GM18502 (cell line): ENCODE measurements around the gene ARID4B.
"Not testable (repeated sequence)": the region's sequence is repeated elsewhere in the genome, so short reads cannot be mapped to it uniquely, and the experiment has no call there.

Experiments used
- ATAC-seq: cut with Tn5 transposase; IDR thresholded peaks from one replicate; pipeline ENCODE4 v1.9.1; 2021; ENCODE audit warnings: mild to moderate bottlenecking; ENCODE audit not compliant: unreplicated experiment, poor library complexity

Gene ARID4B

DNA sequence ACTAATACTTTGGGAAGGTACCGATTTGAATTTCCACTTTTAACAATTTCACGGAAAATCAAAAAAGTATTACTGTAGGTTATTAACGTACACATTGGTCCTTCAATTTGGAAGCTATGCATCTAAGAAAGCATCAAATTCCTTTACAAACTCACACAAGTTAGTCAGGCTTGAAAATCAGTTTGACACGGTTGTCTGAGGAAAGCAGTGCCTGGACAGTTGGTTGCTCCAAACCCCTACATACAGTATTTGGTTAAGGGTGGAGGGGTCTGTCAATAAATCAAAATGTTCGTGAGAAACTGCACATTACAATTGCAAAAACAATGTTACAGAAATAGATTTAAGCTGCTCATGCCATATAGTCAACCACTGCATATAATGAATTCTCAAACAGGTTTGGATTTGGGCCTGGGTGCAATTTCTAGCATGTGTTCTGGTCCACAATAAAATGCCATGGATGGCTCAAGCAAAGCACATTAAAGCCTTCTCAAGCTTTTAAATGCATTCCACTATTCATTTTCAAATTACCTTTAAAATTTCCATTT, 147.0 kb downstream of the ARID4B start:
- no peak for ATAC-seq

DNA sequence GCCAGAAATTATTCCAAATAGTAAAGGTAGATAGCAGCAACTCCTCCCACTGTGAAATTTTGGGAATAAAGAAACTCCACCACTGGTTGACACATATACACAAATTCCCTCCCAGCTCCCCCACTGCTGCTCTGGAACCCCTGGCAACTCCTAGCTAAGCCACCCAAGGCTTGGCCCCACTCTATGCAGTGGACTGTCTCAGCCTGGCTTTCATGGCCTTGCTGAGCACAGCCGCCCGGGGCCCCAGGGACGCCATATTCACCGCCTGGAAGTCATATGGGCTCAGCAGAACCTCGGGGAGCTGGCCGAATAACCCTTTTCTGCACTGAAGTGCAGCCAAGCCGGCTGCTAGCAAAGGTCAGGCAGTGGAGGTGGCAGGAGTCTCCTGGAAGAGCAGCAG, 151.5 kb downstream of the ARID4B start:
- no peak for ATAC-seq

DNA sequence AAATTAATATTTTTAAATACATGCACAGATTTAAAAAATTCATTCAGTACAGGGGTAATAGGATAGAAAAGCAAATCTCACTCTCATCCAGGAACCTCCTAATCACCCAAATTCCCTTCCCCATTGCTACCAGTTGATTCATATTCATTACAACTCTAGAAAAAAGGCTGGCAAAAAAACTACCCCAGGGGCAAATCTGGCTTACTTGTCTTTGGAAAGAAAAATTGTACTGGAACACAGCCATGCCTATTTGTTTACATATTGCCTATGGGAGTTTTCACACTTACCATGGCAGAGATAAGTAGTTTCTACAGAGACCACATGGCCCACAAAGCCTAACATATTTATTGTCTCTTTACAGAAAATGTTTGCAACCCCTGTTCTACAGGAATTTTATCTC, 158.0 kb downstream of the ARID4B start:
- ATAC-seq = no peak

DNA sequence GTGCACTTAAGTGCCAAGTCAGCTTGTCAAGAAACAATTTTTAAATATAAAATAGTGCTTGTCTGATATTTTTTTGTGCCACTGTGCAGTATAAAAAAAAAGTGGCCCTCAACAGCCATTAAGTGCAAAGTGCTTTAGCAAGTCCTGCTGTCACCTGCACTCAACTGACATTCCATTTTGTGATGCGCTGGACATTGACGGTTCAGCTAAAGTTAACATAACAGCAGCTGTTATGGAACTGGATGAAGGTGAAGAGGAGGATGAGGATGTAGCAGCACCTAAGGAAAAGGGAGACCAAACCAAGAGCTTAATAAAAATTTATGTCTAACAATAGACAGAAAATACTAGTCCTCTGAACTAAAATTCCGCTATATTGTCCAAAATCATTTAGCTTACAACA, 159.6 kb downstream of the ARID4B start:
- ATAC-seq = no peak

DNA sequence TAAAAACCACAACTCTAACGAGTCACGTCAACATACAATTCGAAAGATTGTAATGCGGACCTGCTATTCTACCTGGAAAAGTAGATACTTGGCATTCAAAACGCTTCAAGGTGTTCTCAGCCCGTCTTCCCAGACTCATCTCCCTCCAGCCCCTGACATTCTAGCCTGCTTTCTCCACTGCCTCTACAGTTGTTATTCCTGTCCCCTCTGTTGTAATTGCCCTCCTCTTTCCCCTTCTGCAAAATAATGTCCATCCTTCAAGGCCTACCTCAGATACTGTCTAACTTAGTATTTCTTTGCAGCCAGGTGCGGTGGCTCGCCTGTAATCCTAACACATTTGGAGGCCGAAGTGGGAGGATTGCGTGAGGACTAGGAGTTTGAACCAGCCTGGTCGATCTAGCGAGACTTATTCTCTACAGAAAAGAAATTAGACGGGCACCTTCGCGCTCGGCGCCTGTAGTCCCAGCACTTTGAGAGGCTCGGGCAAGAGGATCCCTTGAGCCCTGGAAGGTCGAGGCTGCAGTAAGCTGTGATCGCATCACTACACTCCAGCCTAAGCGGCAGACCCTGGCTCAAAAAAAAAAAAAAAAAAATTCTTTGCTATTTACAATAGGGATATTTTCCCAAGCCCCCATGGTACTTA, 166.2 kb downstream of the ARID4B start:
- ATAC-seq = peak; percentile 2

DNA sequence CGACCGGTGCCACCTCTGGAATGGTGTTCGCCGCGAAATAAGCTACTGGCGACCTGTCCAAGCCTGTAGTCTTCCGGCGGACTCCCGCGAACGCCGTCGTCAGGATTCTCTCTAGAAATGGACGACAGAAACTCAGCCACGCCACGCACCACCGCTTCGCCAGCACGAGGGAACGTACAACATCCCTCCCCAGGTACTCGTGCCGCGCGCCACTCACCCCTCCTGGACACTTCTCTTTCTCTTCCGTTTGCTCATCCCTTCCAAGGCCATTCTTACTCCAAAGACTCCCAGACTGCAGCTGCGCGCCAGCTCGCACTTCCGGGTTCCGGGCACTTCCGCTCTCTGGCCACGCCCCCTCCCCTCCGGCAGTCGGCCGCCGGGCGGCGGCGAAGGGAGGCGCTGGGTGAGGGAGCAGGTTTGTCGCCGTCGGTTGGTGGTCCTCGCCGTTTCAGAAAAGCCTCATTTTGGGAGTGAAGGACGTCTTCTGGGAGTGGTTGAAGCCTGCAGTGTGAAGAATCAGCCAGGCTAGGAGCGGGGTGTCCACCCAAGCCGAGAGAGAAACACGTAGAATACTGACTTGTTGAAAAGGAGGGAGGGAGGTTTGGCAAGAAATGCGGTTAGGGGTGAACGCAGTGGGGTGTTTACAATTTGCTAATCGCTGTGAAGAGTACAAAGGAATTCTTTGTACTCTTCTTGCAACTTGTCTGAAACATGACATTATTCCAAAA, 166.9 kb downstream of the ARID4B start, which contains the start of gene RBM34:
Gene RBM34 (minus strand): TSS at position 294 of the 728 bp plus-strand sequence. CDS start 24 bp downstream, at position 270.
- peak; percentile 95 for ATAC-seq

DNA sequence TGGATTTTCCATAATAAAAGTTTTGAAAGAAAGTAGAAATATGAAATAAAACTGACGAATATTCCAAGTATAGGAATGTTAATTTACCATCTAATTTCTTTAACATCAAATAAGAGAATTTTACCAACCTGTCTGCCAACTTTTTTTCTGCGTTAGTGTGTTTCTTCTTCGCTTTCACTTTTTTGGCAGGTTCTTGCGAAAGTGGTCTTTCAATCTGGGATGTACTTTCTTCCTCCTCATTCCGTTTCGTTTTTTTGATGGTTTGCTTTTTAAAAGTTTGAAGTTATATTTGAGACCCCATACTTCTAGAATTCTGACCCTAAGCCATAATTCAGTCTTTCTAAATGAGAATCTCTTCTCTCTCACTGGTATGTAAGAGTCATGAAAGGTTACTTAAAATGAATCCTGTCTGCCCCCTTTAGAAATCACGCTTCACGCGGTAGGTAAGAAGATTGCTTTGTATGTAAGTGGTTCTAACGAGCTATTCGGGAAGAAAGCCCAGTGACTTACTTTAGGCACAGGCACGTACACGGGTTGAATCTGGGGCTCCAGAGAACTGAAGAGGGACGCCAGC, 167.5 kb downstream of the ARID4B start:
- peak; percentile 40 for ATAC-seq

DNA sequence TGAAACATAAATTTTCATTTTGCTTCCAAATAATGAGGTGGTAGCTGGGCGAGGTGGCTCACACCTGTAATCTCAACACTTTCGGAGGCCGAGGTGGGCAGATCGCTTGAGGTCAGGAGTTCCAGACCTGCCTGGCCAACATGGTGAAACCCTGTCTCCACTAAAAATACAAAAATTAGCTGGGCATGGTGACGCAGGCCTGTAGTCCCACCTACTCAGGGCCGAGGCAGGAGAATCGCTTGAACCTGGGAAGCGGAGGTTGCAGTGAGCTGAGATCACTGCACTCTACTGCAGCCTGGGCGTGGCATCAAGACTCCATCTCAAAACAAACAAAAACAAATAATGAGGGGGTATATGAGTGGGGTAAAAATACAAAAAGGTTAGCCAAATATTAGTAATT, 168.0 kb downstream of the ARID4B start:
- not testable (repeated sequence) for ATAC-seq

DNA sequence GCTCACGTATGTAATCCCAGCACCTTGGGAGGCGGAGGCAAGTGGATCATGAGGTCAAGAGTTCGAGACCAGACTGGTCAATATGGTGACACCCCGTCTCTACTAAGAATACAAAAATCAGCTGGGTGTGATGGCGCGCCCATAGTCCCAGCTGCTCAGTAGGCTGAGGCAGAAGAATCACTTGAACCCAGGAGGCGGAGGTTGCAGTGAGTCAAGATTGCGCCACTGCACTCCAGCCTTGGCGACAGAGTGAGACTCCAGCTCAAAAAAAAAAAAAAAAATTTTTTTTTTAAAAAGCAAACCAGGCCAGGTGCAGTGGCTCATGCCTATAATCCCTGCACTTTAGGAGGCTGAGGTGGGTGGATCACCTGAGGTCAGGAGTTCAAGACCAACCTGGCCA, 168.7 kb downstream of the ARID4B start:
- ATAC-seq = not testable (repeated sequence)

DNA sequence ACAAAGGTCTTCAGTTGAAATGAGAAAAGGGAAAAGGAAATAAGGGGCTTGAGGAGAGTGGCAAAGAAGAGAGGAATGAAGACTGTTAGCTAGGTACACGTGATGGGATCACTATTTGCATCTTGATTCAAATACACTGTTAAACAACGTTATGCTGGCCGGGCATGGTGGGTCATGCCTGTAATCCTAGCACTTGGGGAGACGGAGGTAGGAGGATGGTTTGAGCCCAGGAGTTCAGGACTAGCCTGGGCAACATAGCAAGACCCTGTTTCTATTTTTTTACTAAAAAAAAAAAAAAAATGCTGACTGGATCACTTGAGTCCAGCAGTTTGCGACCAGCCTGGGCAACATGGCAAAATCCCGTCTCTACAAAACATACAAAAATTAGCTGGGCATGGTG, 169.3 kb downstream of the ARID4B start:
- no peak for ATAC-seq

DNA sequence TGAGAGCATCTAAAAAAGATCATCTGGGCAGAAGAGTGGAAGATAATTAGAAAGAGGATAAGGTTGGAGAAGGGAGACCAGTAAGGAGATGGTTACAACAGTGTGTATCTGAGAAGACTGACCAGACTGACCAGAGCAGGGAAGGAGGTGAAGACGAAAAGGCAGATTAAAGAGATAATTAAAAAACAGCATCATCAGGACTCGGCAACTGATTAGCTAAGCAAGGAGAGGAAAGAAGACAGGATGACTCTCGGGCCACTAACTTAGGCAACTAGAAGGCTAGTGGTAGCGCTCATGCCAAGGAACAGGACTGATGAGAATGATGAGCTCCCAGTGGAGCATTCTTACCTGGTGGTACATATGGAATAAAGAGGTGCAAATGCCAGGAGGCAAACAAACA, 170.8 kb downstream of the ARID4B start:
- no peak for ATAC-seq

DNA sequence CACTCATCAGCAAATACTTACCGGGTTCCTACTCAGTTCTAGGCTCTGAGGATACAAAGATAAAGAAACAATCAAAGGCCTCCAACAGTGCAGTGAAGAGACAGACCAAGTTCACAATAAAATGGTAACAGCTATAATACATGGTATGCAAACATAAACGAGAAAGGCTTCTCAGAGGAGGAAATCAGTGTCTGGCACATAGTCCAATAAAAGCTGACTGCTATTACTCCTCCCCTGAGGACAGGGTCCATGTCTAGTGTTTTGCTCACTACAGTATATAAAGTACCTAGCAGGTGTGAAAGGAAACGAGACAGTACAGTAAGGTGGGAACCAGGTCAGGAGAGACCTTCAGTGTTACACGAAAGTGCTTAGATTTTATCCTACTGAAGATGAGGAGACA, 171.2 kb downstream of the ARID4B start:
- no peak for ATAC-seq

DNA sequence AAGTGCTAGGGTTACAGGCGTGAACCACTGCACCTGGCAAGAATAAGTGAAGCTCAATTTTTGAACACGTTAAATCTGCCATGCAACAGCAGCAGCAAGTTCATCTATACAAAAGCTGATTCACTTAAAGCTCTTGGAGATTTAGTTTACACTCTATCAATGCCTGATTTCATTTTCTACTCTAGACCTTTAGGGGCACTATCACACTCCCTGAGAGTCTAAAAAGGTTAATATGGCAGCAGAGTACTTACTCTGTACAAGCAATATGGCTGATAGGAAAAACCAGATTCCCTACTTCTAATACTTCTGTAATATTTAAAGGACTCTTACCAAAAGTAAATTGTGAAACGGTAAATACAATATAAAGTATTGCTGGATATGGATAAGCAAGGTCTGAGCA, 171.7 kb downstream of the ARID4B start:
- no peak for ATAC-seq

DNA sequence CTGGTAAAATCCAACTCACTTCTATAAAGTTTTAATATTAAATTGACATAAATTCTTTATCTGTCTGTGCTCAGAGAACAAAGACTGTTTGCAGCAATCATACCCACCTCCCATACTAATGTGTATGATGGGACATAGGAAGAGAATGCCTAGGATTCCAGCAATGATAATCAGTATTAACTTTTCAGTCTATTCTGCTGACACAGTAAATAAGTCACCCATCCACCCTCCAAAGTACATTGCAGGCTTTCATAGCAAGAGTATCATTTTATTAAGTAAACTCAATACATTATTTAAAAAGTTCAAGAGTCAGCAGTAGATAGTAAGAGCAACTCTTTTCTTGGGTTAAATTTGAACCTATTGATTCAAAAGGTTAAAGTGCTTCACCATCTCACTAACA, 175.7 kb downstream of the ARID4B start:
- ATAC-seq = no peak

DNA sequence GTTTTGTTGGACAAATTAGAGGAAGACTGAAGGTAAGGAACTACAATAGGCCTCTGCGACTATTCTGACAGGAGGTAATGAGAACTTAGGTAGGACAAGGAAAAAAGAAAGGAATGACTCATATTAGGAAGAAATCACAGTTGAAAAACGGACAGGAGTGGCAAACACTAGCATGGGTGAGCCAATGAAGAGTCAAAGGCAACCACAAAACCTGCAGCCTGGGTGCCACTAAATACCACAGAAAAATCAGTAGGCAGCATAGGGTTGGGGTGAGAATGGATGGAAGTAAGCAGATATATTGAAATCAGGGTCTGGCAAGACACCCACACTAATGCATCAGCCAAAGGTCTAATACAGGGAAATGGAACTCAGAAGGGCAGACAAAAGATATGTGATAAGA, 176.9 kb downstream of the ARID4B start:
- no peak for ATAC-seq

DNA sequence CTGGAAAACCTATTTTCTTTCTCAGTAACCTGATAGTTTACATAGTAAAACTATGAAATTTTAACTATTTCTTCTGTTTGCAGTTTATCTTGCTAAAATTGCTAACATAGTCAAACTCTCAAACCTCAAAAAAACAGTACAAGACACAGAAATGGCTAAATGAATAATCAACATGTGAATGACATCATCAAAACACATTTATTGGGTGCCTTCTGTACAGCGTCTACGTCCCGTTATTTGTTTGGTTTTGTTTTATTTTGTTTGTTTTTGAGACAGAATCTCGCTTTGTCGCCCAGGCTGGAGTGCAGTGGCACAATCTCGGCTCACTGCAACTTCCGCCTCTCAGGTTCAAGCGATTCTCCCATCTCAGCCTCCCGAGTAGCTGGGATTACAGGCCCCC, 178.2 kb downstream of the ARID4B start:
- no peak for ATAC-seq

DNA sequence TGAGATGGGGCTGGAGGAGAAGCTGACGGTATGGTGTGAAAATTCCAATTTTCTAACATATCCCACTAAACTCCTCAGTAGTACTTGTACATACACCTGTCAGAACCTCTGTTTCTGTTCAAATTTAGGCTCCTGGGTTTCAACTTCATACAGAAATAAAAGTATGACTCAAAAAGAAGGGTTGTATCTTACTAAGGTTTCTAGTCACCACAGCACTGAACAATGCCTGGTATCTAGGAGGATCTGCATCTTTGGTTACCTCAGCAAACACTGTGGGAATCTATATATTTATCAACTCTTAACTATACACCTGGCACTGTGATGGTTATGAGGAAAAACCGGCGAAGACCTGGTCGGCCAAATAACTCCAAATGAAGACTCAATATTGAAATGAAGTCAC, 180.7 kb downstream of the ARID4B start:
- peak; percentile 60 for ATAC-seq

DNA sequence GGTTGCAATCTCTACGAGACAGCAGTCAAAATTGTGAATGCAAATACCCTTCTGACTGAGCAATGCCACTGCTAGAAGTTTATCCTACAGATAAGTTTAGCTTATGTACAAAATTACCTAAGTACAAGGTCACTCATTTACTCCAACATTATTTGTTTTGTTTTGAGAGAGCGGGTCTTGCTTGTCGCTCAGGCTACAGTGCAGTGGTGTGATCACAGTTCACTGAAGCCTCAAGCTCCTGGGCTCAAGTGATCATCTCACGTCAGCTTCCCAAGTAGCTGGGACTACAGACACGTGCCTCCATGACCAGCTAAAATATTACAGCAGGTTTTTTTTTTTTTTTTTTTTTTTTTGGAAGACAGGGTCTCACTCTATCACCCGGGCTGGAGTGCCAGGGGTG, 182.3 kb downstream of the ARID4B start:
- ATAC-seq = no peak

DNA sequence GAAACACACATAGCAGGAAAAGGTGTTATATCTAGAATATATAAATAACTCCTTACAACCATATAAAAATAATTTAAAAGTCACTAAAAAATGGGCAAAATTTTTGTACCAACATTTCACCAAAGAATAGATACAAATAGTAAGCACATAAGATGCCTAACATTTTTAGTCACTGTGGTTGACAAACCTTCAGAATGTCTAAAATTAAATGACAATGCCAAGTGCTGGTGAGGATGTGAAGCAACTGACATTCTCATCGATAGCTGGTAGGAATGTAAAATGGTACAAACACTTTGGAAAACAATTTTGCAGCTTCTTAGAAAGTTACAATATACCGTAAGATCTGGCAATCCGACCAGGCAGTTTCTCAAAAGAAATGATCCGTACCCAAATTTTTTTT, 185.0 kb downstream of the ARID4B start:
- no peak for ATAC-seq

DNA sequence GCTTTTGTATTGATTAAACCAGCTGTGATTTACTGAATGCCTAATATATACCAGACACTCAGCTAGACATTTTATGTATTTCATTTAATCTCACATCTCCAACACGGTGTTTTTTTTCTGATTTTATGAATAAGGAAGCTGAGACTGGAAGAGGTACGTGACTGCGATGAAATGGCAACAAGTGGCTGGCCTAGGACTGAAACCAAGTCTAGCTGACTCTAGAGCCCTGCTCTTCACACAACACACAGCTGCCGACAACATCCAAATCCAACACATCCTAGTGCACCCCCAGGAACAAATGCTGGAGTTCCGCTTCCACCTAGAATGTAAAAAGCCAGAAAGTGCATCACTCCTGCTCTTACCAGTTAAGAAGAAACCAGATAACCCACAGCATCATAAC, 188.7 kb downstream of the ARID4B start:
- ATAC-seq = no peak

DNA sequence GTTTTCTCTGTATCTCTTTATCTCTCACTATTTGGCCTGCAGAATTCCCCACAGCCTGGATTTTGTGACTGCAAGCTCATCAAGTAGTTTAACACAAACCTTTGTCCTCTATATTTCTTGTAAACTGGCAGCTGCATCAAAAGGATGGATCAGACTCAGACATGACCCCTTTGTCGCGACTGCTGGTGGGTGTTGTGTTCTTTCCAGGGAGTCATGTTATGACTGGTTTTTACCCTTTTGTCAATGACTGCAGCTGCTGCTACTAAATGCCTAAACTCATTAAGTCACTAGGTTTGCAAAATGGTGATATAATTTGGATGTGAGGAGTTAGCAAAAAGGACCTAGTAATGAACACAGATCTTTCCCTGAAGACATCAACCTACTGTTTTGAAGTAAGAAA, 189.2 kb downstream of the ARID4B start:
- no peak for ATAC-seq
